Spinal cord (tissue), 10 donors: ENCODE results near the gene DPP6. TPM values are rescaled to one million over a fixed set of nuclear protein-coding genes. Genes with fewer than 3 reads are reported as not detected.
"Not testable (repeated sequence)": the region's sequence is repeated elsewhere in the genome, so short reads cannot be mapped to it uniquely, and the experiment has no call there.

Source experiments
- DNase-seq, 6 donors: peaks; one replicate each; pipeline versions ENCODE4 v3.0.0 to v3.0.0-alpha.2; 2013 to 2015; ENCODE audit warnings: low spot score in 6 of 6, low read depth in 4 of 6
- H3K27ac ChIP-seq: one replicate; pipeline ENCODE4 v1.5.1; 2013; ENCODE audit warnings: low read depth, low read length, control low read depth
- H3K27me3 ChIP-seq: one replicate; pipeline ENCODE4 v1.6.1; 2013; ENCODE audit warnings: low read length; ENCODE audit not compliant: control insufficient read depth, insufficient read depth
- H3K36me3 ChIP-seq: one replicate; pipeline ENCODE4 v1.6.1; 2013; ENCODE audit warnings: low read length; ENCODE audit not compliant: control insufficient read depth, insufficient read depth
- H3K4me1 ChIP-seq: one replicate; pipeline ENCODE4 v1.6.1; 2013; ENCODE audit warnings: low read length; ENCODE audit not compliant: control insufficient read depth, insufficient read depth
- H3K4me3 ChIP-seq: one replicate; pipeline ENCODE4 v1.5.1; 2013; ENCODE audit warnings: low read depth, low read length, control low read depth
- H3K9me3 ChIP-seq: one replicate; pipeline ENCODE4 v1.6.1; 2013; ENCODE audit warnings: low read length; ENCODE audit not compliant: control insufficient read depth, insufficient read depth
- WGBS: methylation state at CpG from one replicate; pipeline ENCODE4 v1.1.5; 2013; ENCODE audit warnings: missing lambda C conversion rate; ENCODE audit not compliant: insufficient coverage; 5-methylcytosine and 5-hydroxymethylcytosine counted together
- polyA plus RNA-seq, 2 donors: library from polyadenylated mRNA; unstranded; fragments of 120-200 nt; gene quantifications; one replicate each; pipeline ENCODE4 v1.2.1, GENCODE V29; 2013; ENCODE audit not compliant: insufficient read length in 2 of 2
- total RNA-seq, 2 donors: library from RNA; depleted of rRNA in 1 of 2; stranded (reverse); fragments of 120-200 nt in 1 of 2; fragments of >200 nt in 1 of 2; gene quantifications; one replicate each; pipeline versions ENCODE4 v1.2.3 to v1.2.4, GENCODE V29; 2013 to 2014
- donor health status: healthy.

DPP6 gene
- total and polyA plus RNA-seq, 4 donors, result 36.3 to 104 (median 78.5) TPM

GRCh38 chr7:154039466-154040165 lies 12.6 kb upstream of the DPP6 start:
- no CpG with 5 or more reads among the region's 13 CpGs for WGBS

DNA sequence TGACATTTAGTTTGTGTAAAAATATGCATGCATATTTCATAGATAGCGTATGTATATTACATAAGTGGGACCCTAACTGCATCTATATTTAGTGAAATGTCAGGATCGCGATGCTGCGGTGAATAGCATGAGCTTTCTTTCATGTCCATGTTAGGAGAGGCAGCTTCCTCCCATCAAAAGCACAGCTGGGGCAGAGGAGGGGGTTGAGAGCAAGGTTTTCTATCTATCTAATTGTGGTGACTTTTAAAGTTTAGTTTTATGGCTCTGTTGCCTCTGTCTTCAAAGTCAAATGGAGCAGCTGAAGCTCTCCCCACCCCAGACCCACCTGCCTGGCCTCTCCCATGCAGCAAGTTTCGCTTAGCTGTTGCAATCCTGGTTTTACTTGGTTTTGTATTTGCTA lies 1.8 kb upstream of the DPP6 start:
- no CpG with 5 or more reads among the region's 5 CpGs for WGBS
- not testable (repeated sequence) for DNase-seq, H3K4me3 ChIP-seq, H3K27ac ChIP-seq, H3K9me3 ChIP-seq, H3K4me1 ChIP-seq, H3K36me3 ChIP-seq, H3K27me3 ChIP-seq

More at GRCh38 chr7:154039466-154040165, 12.6 kb upstream of the DPP6 start:
- not testable (repeated sequence) for H3K27ac ChIP-seq, H3K4me1 ChIP-seq, H3K36me3 ChIP-seq, DNase-seq, H3K4me3 ChIP-seq, H3K9me3 ChIP-seq, H3K27me3 ChIP-seq

- 7% methylated on average over 16 of the region's 42 CpGs for WGBS
- not testable (repeated sequence) for H3K4me3 ChIP-seq, H3K27me3 ChIP-seq, H3K9me3 ChIP-seq, H3K4me1 ChIP-seq, H3K27ac ChIP-seq, H3K36me3 ChIP-seq
- peak in 1 of 6 donors; percentile 27 for DNase-seq
Measured at GRCh38 chr7:154051006-154051642, 1.1 kb upstream of the DPP6 start.

DNA sequence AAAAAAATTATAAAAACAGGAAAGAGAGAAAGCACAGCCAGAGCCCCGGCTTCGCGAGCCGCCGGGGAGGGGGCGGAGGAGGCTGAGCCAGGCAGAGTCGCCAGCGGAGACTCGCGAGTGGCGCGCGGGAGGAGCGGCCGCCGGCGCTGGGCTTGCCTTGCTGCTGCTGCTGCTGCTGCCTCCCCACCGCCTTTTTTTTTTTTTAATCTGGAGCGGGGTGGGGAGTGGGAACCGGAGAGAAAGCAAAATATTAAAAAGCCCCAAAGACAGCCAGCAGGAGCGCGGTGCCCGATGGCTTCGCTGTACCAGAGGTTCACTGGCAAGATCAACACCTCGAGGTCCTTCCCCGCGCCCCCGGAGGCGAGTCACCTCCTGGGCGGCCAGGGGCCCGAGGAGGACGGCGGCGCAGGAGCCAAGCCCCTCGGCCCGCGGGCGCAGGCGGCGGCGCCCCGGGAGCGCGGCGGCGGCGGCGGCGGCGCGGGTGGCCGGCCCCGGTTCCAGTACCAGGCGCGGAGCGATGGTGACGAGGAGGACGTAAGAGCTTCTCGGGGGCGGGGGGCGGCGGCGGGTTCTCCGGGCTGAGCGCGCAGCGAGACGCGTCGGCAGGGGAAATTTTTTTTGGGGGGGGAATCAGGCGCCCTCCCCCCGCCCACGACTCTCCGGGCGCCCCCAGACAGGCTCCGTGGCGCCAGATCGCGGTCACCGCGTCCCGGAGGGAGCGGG lies 493 bp downstream of the DPP6 start:
- peak in 2 of 6 donors; percentile 75 to 76 for DNase-seq
- not testable (repeated sequence) for H3K9me3 ChIP-seq, H3K4me1 ChIP-seq, H3K27me3 ChIP-seq, H3K36me3 ChIP-seq
- H3K27ac ChIP-seq, result peak overlapping the region; percentile 25
- 0% methylated on average over 44 of the region's 83 CpGs for WGBS
- peak overlapping the region; percentile 38 for H3K4me3 ChIP-seq

DNA sequence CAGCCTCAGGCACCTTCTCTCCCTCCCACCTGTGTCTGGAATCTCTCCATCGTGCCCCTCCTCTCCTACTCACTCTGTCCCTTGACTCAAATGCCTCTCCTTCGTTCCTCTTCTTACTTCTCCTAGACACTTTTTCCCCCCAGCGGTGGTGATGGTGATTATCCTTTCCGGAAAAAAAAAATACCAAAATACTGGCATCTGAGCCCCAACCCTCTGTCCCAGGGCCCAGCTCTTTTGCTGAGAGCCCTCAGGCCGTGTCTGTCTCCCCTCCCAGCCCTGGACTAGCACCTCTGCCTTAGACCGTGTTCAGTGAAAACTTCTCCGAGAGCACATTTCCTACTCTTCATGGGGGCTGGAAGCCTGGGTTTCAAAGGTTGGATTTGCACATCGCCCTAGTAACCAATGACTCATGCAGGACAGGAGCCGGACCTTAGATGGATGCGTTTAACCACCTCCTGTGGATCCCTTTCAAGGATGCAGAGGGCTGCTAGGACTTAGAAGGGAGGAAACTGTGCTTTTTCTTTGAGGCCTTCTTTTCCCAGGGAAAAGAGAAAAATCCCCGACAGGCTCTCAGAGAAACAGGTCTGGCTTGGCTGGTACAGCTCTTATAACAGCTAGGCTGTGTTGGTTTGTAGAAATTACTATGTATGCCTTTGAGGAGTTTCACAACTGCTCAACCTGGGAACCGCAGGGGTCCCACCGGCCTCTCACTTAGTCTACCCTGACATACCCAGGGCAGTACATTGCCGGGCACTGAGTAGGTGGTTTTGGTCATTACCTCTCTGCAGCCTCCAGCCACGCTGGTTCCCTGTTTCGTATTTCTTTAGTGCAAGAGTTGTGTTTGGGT lies 1.5 kb downstream of the DPP6 start:
- not testable (repeated sequence) for H3K4me1 ChIP-seq, H3K27ac ChIP-seq, H3K9me3 ChIP-seq, H3K36me3 ChIP-seq, H3K27me3 ChIP-seq
- peak overlapping the region; percentile 38 for H3K4me3 ChIP-seq
- peak in 1 of 6 donors; percentile 51 for DNase-seq
- 0% methylated on average over 1 of the region's 16 CpGs for WGBS

DNA sequence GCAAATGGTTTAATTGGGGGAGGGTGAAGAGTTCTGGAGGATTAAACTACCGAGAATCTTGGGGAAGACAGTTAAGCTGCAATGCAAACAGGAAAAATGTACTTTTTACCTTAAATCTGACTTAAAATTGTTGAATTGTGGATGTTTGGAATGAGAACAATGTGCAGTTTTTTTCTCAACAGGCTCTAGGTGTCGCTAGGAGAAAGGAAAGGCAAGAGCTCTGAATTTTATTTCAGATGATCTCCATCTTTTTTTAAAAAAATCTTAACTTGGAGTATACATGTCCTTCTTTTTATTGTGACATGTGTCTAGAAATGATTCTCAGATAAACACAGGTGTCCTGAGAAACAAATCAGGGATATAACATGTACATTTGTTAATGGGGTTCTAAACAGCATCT lies 2.5 kb downstream of the DPP6 start:
- not testable (repeated sequence) for H3K27me3 ChIP-seq, H3K4me1 ChIP-seq, H3K36me3 ChIP-seq, H3K9me3 ChIP-seq, H3K27ac ChIP-seq, H3K4me3 ChIP-seq
- DNase-seq, result peak in 1 of 6 donors; percentile 40
- no CpG with 5 or more reads among the region's 2 CpGs for WGBS

- not testable (repeated sequence) for H3K36me3 ChIP-seq, H3K27ac ChIP-seq, H3K4me1 ChIP-seq, H3K4me3 ChIP-seq, H3K27me3 ChIP-seq, H3K9me3 ChIP-seq
- DNase-seq, result peak in 2 of 6 donors; percentile 67 to 79
- 23% methylated on average over 5 of the region's 9 CpGs for WGBS
Measured at GRCh38 chr7:154055491-154056106, 3.4 kb downstream of the DPP6 start.

GRCh38 chr7:154058783-154059182 lies 6.6 kb downstream of the DPP6 start:
- H3K36me3 ChIP-seq, H3K4me1 ChIP-seq, H3K4me3 ChIP-seq, H3K27me3 ChIP-seq, DNase-seq, H3K27ac ChIP-seq, H3K9me3 ChIP-seq: not testable (repeated sequence)
- 100% methylated on average over 1 of the region's 14 CpGs for WGBS

GRCh38 chr7:154060551-154060950 lies 8.4 kb downstream of the DPP6 start:
- WGBS, result 93% methylated on average over 2 of the region's 15 CpGs
- H3K4me3 ChIP-seq, H3K36me3 ChIP-seq, H3K9me3 ChIP-seq, DNase-seq, H3K27ac ChIP-seq, H3K27me3 ChIP-seq, H3K4me1 ChIP-seq: not testable (repeated sequence)
